HG02870 (cell line): ENCODE results near the gene CABCOCO1.

Experiments
- ATAC-seq: cut with Tn5 transposase; IDR thresholded peaks from one replicate; pipeline ENCODE4 v1.9.1; 2021; ENCODE audit warnings: mild to moderate bottlenecking, moderate library complexity; ENCODE audit not compliant: unreplicated experiment

Gene CABCOCO1

DNA sequence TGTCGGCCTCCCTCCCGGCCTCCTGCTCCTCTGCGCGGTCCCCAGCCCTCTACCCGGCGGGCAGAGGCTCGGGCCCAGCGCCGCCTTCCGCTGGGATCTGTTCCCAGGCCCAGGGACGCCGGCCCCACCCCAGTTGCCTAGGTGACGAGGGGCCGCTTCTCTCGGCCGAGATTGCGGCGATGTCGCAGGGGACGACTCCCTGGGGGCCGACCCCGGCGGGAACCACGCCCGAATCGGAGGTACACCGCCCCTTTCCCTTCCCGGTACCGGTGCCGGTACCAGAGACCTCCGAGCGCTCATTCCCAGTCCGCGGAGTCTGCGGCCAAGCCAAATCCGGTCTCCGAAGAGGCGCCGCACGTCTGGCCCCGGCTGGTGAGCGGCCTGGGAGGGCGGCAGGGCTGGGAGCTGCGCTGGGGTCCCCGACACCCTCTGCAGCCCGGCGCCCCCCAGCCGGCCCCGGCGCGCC lies at the start of gene CABCOCO1:
TSS of gene CABCOCO1 (plus strand) at position 136 of the 466 bp plus-strand sequence. CDS start at position 180, 44 bp downstream.
- no peak for ATAC-seq

GRCh38 chr10:61613665-61614064 lies 49.1 kb upstream of the CABCOCO1 start:
- ATAC-seq: no peak

DNA sequence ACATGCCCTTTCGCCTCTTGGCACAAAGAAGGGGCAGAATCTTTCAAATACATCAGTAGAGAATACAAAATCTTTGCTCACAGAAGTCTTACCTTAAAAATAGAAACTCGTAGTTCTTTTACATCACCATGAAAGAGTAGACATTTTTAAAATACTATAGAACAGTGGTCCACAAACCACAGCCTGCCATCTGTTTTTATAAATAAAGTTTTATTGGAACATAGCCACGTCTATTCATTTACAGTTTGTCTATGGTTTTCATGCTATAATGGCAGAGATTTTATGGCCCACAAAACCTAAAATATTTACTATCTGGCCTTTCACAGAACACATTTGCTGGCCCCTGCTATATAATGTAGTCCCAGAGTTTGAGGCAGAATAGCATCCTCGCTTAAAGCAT lies 46.1 kb upstream of the CABCOCO1 start:
- no peak for ATAC-seq

- ATAC-seq: no peak
These were observed 45.5 kb upstream of the CABCOCO1 start for GRCh38 chr10:61617180-61617579.

GRCh38 chr10:61617586-61617985 lies 45.1 kb upstream of the CABCOCO1 start:
- no peak for ATAC-seq

DNA sequence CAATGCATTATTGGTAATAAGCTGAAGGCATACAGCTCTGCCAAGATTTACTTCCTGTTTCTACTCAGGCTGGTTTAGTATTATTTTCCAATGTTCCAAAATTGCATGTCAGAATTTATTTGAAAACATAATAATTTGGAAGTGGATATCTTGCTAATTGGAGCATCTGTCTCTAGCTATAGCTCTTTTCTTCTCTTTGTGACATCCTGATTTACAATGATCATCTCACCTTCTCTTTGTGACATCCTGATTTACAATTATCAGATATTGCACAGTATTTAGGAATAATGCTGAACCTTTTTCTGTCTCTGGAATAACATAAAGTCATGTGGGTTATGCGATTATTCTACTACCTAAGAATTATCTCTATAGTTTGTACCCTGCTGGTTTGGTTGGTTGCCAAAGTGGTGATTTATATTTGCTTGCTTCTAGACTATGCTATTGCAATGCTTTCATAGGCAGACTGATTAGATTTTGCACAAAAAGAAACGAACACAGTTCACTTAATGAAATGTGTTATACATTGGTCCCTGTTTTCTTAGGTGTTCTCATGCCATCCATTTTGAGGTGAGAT lies 44.3 kb upstream of the CABCOCO1 start:
- no peak for ATAC-seq

DNA sequence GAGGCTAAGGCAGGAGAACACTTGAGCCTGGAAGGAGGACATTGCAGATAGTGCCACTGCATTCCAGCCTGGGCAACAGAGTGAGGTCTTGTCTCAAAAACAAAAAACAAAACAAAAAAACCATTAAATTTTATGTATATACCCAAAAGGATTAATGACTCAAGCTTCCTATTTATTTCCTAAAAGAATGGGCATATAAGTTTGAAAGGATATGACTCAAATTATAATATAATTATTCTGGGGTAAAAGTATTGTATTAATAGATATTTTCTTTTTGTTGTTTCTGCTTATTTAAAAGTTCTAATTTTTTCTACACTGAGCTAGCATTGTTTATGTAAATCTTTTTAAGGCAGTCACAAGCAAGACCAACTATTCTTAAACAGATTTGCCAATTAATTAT lies 42.2 kb upstream of the CABCOCO1 start:
- ATAC-seq: no peak

- no peak for ATAC-seq
These were observed 41.1 kb upstream of the CABCOCO1 start for GRCh38 chr10:61621605-61622051.

DNA sequence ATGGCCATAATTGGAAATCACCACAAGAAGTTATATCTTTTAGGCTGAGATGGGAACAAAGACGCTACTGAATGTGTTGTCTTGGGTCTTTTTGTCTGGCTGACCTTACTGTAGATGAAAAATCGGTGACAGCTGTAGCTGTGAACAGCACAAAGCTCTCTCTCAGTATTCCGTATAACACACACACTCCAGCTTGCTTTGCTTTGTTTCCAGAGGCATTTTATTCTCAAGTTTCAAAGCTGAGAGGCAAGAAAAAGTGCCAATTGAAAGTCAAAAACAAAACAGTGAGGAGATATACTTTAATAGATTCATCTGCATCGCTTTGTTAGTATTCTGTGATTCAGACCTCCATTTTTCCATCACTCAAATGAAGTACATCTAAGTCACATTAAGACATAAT lies 39.6 kb upstream of the CABCOCO1 start:
- no peak for ATAC-seq

GRCh38 chr10:61626209-61626608 lies 36.5 kb upstream of the CABCOCO1 start:
- no peak for ATAC-seq

DNA sequence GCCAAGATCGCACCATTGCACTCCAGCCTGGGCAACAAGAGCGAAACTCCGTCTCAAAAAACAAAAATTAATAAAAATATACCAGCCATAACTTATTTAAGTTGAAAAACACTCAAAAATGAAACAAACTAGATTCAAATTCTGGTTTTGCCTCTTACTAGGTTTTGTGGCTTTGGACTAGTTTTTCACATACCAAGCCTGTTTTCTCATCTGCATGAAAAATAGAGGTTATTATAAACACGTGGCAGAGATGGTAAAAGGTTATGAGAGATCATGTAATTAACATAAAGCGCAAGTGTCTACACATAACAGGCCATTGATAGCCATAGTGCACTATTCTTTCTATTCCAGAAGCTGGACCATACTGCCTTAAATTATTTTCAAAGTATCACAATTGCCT lies 35.5 kb upstream of the CABCOCO1 start:
- no peak for ATAC-seq

DNA sequence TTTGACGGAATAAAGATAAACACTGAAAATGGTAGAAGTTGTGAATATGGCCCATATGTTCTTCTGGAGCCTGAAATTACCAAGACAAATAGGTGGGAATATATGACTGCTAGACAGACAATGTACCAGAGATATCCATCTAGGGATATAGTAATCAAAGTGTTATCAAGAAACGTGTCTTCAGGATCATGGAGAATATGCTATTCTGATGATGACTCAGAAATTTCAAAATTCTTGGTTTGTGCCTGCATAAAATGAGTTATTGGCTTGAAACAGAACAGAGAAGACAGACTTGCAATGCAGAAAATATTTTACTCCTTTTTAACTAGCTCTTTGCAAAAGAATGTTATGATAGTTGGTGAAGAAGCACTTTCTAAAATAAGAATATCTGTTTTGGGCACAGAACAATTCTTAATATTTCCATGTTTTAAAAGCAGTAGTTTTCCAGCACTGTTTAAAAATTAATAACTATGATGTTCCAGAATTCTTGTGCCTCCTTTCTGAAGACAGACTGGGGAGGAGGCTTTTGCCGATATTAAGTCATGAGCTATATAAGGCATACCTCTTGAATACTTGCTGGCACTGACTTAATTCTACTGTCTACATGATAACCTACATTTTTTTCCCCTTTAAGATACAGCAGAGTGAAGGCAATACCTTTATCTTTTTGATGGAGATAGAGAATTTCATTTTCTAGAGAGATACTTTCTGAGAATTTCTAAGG lies 34.4 kb upstream of the CABCOCO1 start:
- no peak for ATAC-seq

DNA sequence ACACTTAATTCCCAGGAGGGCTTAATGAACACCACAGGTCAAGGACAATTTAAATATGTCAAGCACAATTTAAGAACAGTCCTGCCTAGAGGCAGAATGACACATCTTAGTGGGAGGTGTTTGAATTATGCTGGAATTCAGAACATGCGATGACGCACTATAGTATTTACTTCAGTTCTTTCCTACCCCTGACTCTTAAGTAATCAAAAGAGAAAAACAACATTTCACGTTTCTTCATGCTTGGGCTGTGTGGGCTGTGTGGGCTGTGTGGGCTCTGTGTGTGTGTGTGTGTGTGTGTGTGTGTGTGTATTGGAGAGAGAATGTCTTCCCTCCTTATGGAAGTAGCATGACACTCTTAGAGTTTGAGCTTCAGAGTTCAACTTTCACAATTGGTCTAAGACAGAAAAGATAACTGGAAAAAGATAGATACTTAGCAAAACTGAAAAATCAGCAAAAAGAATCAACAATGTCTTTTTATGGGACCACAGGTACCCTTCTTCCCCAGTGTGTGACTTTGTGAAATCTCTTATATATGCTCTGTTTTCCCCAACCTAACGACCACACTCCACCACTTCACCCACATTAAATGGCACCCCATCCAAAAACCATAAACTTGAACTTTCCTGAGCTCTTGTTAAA lies 33.7 kb upstream of the CABCOCO1 start:
- ATAC-seq: no peak

GRCh38 chr10:61629576-61629975 lies 33.2 kb upstream of the CABCOCO1 start:
- ATAC-seq: no peak

DNA sequence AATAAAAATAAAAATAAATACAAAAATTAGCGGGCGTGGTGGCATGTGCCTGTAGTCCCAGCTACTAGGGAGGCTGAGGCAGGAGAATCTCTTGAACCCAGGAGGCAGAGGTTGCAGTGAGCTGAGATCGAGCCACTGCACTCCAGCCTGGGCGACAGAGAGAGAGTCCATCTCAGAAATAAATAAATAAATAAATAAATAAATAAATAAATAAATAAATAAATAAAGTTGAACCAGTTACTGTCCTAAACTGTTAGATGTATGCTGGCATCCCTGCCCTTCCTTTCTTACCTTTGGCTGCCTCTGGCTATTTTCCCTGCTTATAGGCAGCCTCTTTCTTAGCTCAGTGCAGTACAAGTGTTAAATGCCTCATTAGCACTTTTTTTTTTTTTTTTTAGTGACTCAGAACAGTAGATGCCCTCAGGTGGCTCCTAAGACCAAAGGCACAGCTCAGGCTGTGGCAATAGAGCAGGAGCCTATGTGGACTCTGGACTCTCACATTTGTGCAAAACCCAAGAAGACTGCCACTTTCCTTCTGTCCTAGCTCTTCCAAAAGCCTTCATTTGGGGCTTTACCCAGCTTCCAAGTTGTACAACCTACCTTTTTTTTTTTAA lies 30.6 kb upstream of the CABCOCO1 start:
- ATAC-seq: no peak

GRCh38 chr10:61633665-61634064 lies 29.1 kb upstream of the CABCOCO1 start:
- no peak for ATAC-seq

GRCh38 chr10:61634746-61635145 lies 28.0 kb upstream of the CABCOCO1 start:
- no peak for ATAC-seq

DNA sequence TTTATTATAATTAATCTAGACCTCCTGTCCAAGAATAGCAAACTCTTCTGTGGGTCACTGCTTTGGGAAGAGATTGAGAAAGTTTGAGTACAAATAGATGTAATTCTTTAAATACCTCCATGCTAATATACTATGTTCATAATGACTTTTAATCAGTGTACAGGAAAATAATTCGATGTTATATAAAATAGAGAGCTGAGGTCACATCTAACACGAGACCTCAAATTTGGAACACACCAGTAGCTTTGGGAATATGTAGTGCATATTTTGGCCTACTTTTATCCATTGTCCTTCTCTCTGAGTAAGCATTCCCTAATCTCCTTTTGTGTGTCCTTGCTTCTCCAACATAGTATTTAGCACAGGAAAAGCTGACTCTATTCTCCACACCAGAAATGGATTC lies 27.3 kb upstream of the CABCOCO1 start:
- ATAC-seq: no peak

DNA sequence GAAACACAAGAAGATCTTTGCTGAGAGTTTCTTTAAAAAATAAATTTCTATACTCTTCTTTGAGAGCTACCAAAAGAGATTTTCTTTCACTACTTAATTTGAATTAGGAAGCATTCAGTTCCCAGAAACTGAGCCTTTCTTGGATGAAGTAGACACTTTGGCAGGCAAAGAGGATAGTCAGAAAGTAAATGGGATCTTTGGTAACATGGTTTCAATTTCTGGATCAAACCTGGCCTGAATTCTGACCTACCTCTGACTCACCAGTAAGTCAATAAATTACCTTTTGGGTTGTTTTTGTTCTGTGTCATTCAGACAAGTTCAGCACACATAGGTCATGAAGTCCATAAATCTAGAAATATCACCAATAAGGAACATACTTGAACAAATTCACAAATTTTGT lies 26.8 kb upstream of the CABCOCO1 start:
- no peak for ATAC-seq

- no peak for ATAC-seq
These were observed 22.8 kb upstream of the CABCOCO1 start for GRCh38 chr10:61639952-61640351.

DNA sequence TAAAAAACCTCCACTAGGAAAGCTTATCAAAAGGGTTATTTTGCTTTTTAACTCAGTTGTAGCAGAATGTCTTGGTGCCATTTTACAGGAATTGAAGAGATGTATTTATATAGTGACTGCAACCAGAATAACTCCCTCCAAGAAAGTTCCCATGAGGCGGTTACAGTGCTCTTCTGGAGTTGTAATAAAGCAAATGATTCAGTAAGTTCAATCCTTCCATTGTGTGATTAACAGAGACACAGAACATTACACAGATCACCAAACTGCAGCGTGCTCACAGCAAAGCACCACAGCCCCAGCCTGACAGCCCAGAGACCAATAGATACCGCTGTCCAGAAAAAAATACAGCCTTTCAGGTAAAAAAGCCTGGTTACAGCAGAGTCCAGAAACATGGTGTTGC lies 21.9 kb upstream of the CABCOCO1 start:
- ATAC-seq: no peak

GRCh38 chr10:61642150-61642571 lies 20.6 kb upstream of the CABCOCO1 start:
- ATAC-seq: no peak
